ENCODE data around the gene DUSP15. TPM values are rescaled to one million over a fixed set of nuclear protein-coding genes. Genes with fewer than 3 reads are reported as not detected.

DUSP15 gene
- total RNA-seq, 1 experiment from 2014 or later, result not detected

DNA sequence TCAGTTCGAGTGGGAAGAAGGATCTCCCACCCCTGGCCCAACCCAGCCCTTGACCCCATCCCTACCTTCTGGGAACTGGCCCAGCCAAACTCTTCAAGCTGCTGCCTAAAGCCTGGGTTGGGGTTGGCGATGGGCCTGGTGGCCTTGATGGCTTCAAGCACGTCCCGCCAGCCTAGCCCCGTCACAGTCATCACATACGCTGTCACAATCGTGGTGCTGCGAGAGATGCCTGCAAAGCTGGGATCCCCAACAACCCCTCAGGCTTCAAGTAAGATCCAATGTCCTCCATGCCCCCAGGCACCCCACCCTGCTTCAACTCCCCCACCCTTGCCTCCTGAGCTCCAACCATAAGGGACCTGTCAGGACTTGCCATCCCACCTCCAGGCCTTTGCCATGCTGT is 7.8 kb downstream of the DUSP15 start:
- Histone ChIP-seq H3F3A (ENCODE audit: low read length, unreplicated experiment) (no peaks in the 10 kb centered on the region), H2AFZ (ENCODE audit: low read length) (no peak overlapping the region), H3K4me2 (ENCODE audit: low read length) (no peak overlapping the region), H3K27ac (ENCODE audit: low read length) (no peak overlapping the region), H3K4me1 (ENCODE audit: insufficient read depth, low read length) (peaks cover 6% of the 10 kb centered on the region), H3K36me3 (ENCODE audit: low read depth, low read length) (no peaks in the 10 kb centered on the region), H4K20me1 (ENCODE audit: low read length) (no peaks in the 10 kb centered on the region), H3K9ac (ENCODE audit: low read length) (no peak overlapping the region), H3K9me3 (ENCODE audit: low read length) (no peaks in the 10 kb centered on the region), H3K79me2 (ENCODE audit: low read length) (no peaks in the 10 kb centered on the region), H3K27me3 (ENCODE audit: low read length) (peaks cover 10% of the 10 kb centered on the region), H3K4me3 (ENCODE audit: low read length) (no peak overlapping the region), H3K9me2 (replicated peaks; ENCODE audit: low read length) (no peaks in the 10 kb centered on the region; the same call in 1 of the 2 replicates)
- CTCF ChIA-PET, result no interaction called here
- intact Hi-C loops (cut with micrococcal nuclease), result no loop called here
- ATAC-seq (no peak), DNase-seq (no peak)
- TF ChIP-seq EZH2phosphoT487 (IDR thresholded peaks at IDR 0.05; ENCODE audit: borderline replicate concordance, low read length), result no peak
- TF ChIP-seq, protein P1, sequence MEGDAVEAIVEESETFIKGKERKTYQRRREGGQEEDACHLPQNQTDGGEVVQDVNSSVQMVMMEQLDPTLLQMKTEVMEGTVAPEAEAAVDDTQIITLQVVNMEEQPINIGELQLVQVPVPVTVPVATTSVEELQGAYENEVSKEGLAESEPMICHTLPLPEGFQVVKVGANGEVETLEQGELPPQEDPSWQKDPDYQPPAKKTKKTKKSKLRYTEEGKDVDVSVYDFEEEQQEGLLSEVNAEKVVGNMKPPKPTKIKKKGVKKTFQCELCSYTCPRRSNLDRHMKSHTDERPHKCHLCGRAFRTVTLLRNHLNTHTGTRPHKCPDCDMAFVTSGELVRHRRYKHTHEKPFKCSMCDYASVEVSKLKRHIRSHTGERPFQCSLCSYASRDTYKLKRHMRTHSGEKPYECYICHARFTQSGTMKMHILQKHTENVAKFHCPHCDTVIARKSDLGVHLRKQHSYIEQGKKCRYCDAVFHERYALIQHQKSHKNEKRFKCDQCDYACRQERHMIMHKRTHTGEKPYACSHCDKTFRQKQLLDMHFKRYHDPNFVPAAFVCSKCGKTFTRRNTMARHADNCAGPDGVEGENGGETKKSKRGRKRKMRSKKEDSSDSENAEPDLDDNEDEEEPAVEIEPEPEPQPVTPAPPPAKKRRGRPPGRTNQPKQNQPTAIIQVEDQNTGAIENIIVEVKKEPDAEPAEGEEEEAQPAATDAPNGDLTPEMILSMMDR (conservative IDR thresholded peaks at IDR 0.05; ENCODE audit: low read depth, low read length), result no peak
- TF ChIP-seq EZH2 (IDR thresholded peaks at IDR 0.05; ENCODE audit: low read length, unreplicated experiment), result no peak
- BruUV-seq (replicated peaks), result no TSS peak
- POLR2A ChIA-PET (ENCODE audit: unreplicated experiment), result no interaction called here

DNA sequence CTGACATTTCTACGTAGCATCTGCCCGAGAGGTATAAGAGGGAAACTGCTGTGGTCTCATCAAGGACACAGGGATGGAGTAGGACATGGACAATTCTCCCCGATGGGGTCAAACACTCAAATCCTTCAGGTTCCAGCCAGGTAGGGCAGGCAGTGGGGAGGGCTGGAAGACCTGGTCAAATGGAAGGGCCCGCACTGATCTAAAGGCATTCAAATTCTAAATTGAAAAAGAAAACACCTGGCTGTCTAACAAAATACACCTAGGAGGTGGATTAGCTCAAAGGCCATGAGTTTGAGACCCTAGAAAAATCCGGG is 8.2 kb downstream of the DUSP15 start:
- Histone ChIP-seq H3K9ac (ENCODE audit: low read length) (no peak overlapping the region), H3K9me3 (ENCODE audit: low read length) (no peaks in the 10 kb centered on the region), H3K36me3 (ENCODE audit: low read depth, low read length) (no peaks in the 10 kb centered on the region), H3K27me3 (ENCODE audit: low read length) (peaks cover 10% of the 10 kb centered on the region), H2AFZ (ENCODE audit: low read length) (no peak overlapping the region), H3F3A (ENCODE audit: low read length, unreplicated experiment) (no peaks in the 10 kb centered on the region), H3K9me2 (replicated peaks; ENCODE audit: low read length) (no peaks in the 10 kb centered on the region; the same call in 1 of the 2 replicates), H3K4me3 (ENCODE audit: low read length) (no peak overlapping the region), H4K20me1 (ENCODE audit: low read length) (no peaks in the 10 kb centered on the region), H3K27ac (ENCODE audit: low read length) (no peak overlapping the region), H3K79me2 (ENCODE audit: low read length) (no peaks in the 10 kb centered on the region), H3K4me2 (ENCODE audit: low read length) (no peak overlapping the region; the same call in 1 of the 2 replicates), H3K4me1 (ENCODE audit: insufficient read depth, low read length) (peaks cover 6% of the 10 kb centered on the region)
- intact Hi-C loops (cut with micrococcal nuclease), result no loop called here
- no TSS peak for BruUV-seq (replicated peaks)
- ChIA-PET POLR2A (ENCODE audit: unreplicated experiment) (no interaction called here), CTCF (no interaction called here)
- no peak for ATAC-seq
- no peak for DNase-seq
- TF ChIP-seq, protein P1 (conservative IDR thresholded peaks at IDR 0.05; ENCODE audit: low read depth, low read length), result no peak
- no peak for TF ChIP-seq EZH2phosphoT487 (IDR thresholded peaks at IDR 0.05; ENCODE audit: borderline replicate concordance, low read length)
- TF ChIP-seq EZH2 (IDR thresholded peaks at IDR 0.05; ENCODE audit: low read length, unreplicated experiment), result no peak

DNA sequence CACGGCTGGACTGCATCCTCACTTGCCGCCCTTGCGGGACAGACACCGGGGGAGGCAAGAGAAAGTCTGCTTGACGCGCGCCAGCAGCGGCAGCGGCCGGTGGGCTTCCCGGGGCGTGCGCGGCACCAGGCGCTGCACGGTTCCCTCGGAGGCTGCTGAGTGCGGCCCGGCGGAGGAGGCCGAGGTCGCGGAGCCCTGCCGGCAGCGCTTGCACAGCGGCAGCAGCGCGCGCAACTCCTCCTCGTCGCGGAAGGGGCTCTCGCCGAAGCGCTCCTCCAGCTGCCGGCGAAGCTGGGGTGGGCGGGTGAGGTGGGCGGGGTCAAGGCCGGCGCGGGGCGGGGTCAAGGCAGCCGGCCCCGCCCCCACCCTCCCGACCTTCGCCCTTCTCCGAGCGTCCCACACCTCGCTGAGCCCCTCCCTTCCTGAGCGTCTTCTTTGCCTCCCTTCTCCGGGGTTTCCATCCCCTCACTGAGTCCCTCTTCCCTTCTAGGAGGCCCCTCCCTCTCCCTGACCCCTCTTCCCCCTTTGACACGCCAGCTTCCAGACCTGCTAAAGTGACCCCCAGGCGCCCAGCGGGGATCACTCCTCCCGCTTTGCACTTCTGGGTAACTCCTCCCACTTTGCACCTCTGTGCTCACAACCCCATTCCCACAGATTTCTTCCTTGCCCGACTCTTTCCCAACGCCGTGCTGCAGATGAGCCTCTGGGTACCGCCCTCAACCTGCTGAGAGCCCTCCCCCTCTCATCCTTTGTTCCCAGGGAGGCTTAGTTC is 8.8 kb downstream of the DUSP15 start:
- no peak for TF ChIP-seq EZH2phosphoT487 (IDR thresholded peaks at IDR 0.05; ENCODE audit: borderline replicate concordance, low read length)
- TF ChIP-seq EZH2 (IDR thresholded peaks at IDR 0.05; ENCODE audit: low read length, unreplicated experiment), result peak; percentile 29
- TF ChIP-seq, protein P1 (conservative IDR thresholded peaks at IDR 0.05; ENCODE audit: low read depth, low read length), result no peak
- DNase-seq (peak; percentile 53), ATAC-seq (peak; percentile 75)
- Histone ChIP-seq H3K9ac (ENCODE audit: low read length) (no peak overlapping the region), H3K27me3 (ENCODE audit: low read length) (peaks cover 13% of the 10 kb centered on the region), H3K4me1 (ENCODE audit: insufficient read depth, low read length) (peaks cover 6% of the 10 kb centered on the region), H2AFZ (ENCODE audit: low read length) (peak overlapping the region; percentile 93), H3K9me3 (ENCODE audit: low read length) (no peaks in the 10 kb centered on the region), H3K9me2 (replicated peaks; ENCODE audit: low read length) (no peaks in the 10 kb centered on the region; the same call in 1 of the 2 replicates), H3F3A (ENCODE audit: low read length, unreplicated experiment) (no peaks in the 10 kb centered on the region), H3K4me2 (ENCODE audit: low read length) (peak overlapping the region; percentile 98), H3K27ac (ENCODE audit: low read length) (no peak overlapping the region), H4K20me1 (ENCODE audit: low read length) (no peaks in the 10 kb centered on the region), H3K4me3 (ENCODE audit: low read length) (peak overlapping the region; percentile 75), H3K79me2 (ENCODE audit: low read length) (no peaks in the 10 kb centered on the region), H3K36me3 (ENCODE audit: low read depth, low read length) (no peaks in the 10 kb centered on the region)
- no TSS peak for BruUV-seq (replicated peaks)
- intact Hi-C loops (cut with micrococcal nuclease), result no loop called here
- ChIA-PET POLR2A (ENCODE audit: unreplicated experiment) (no interaction called here), CTCF (no interaction called here)
